ENCODE results near the gene ARHGAP9.
A peak's percentile ranks its signal among the peaks of the same experiment; 100 is the strongest.

ARHGAP9 gene

DNA sequence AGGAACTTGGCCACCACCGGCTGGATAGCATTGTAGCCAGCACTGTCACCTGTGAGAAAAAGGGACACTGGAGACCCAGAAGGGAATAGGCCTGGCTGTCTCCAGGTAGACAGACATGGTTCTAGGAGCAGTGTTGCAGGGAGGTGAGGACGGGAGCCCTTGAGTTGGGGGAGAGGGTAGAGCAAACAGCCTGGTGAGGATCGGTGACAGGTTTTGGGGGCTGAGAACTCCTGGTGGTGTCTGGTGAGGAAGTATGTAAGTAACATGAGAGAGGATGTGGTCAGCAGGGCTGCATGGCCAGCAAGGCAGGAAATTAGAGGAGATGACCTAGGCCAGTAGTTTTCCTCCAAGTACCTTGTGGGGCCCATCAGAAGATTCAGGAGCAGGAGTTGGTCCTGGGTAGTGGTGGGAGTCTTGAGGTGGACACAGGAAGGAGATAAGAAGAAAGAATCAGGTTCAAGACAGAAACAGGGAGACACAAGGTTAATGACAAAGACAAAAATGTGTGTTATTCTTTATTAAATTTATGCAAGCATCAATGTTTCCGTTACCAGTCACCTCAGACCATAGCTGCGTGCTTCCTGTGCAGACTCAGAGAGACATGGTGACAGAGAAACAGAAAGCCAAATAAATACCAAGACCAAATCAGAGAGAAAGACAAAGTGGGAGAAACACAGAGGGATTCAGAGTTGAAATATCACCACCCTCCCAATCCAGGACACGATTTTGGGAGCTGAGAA, at the start of gene ARHGAP9:
ARHGAP9 (minus strand) TSS at position 491 of the 740 bp plus-strand sequence; CDS start at position 31, 460 bp downstream.
- H3K4me1 Mint-ChIP-seq, result peaks cover 66% of the 10 kb centered on the region
- ATAC-seq (peak; percentile 76), DNase-seq (ENCODE audit: low spot score in 2 of 2) (peak in 1 of 2 donors; percentile 77)
- H3K36me3 Mint-ChIP-seq, result peaks cover 56% of the 10 kb centered on the region
- H3K27ac Mint-ChIP-seq, result peak within 1 kb of the TSS; percentile 99
- peak within 1 kb of the TSS; percentile 86 for H3K4me3 Mint-ChIP-seq
- H3K9me3 Mint-ChIP-seq, result no peaks in the 10 kb centered on the region

DNA sequence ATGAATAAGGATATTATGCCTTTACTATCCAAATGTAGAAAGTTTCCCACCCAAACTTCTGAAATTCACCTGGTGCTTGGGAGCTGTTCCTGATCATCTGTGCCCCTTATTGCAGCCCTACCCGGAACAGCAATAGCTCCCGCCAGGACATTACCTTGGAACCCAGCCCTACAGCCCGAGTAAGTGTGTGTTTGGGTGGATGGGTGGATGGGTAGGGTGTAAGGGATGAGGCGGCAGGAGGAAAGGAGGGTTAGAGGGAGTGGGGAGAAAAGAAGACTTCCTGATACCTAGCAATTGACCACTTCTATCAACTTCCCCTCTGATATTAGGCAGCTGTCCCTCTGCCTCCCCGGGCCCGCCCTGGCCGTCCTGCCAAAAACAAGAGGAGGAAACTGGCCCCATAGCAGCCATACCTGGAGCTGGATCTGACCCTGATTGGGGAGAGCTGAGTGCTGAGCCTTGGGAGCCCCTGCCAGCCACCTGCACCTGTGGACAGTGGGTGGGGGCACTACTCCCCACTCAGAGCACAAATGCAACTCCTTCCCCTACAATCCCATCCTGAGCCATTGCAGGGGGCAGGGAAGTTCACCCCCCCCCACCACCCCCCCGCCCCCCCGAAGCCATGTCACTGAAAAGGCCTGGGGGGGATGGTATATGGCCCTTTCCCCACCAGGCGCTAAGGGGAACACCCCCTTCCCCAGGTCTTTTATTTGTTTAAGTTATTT, 49.3 kb upstream of the ARHGAP9 start:
- no peak for ATAC-seq
- H3K27ac Mint-ChIP-seq, result peak overlapping the region; percentile 71
- H3K9me3 Mint-ChIP-seq, result no peaks in the 10 kb centered on the region
- H3K4me3 Mint-ChIP-seq, result no peak overlapping the region
- peaks cover 27% of the 10 kb centered on the region for H3K4me1 Mint-ChIP-seq
- peaks cover 100% of the 10 kb centered on the region for H3K36me3 Mint-ChIP-seq
- DNase-seq (ENCODE audit: low spot score in 2 of 2), result no peak

DNA sequence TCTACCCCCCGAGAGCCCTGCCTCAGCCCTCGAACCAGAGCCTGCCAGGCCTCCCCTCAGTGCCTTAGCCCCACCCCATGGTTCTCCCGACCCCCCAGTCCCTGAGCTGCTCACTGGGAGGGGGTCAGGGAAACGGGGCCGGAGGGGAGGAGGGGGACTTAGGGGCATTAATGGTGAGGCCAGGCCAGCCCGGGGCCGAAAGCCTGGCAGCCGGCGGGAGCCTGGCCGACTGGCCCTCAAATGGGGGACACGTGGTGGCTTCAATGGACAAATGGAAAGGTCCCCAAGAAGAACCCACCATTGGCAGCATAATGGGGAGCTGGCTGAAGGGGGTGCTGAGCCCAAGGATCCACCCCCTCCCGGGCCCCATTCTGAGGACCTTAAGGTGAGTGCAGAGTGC, 48.5 kb upstream of the ARHGAP9 start:
- ATAC-seq (no peak), DNase-seq (ENCODE audit: low spot score in 2 of 2) (no peak)
- no peak overlapping the region for H3K4me3 Mint-ChIP-seq
- H3K27ac Mint-ChIP-seq, result peak overlapping the region; percentile 71
- peaks cover 100% of the 10 kb centered on the region for H3K36me3 Mint-ChIP-seq
- H3K4me1 Mint-ChIP-seq, result peaks cover 35% of the 10 kb centered on the region
- no peaks in the 10 kb centered on the region for H3K9me3 Mint-ChIP-seq

DNA sequence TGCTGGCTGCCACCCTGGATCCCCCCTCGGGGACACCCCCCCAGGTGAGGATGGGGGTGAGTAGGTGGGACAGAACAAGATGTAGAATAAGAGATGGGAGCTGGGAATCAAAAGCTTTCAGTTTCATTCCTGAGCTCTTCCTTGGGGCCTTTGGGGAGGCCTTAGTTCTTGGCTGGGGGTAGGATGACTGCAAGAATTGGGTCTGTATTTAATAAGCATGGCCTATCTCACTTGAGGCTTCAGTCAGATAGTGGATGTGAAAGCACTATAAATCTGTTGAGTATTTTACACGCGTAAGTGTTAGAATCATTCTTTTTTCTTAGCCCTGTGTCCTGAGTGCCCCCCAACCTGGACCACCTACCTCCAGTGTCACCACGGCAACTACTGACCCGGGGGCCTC, 47.5 kb upstream of the ARHGAP9 start:
- Mint-ChIP-seq H3K4me1 (peaks cover 38% of the 10 kb centered on the region), H3K9me3 (no peaks in the 10 kb centered on the region), H3K36me3 (peaks cover 97% of the 10 kb centered on the region), H3K4me3 (no peak overlapping the region), H3K27ac (peak overlapping the region; percentile 99)
- ATAC-seq (no peak), DNase-seq (ENCODE audit: low spot score in 2 of 2) (no peak)

DNA sequence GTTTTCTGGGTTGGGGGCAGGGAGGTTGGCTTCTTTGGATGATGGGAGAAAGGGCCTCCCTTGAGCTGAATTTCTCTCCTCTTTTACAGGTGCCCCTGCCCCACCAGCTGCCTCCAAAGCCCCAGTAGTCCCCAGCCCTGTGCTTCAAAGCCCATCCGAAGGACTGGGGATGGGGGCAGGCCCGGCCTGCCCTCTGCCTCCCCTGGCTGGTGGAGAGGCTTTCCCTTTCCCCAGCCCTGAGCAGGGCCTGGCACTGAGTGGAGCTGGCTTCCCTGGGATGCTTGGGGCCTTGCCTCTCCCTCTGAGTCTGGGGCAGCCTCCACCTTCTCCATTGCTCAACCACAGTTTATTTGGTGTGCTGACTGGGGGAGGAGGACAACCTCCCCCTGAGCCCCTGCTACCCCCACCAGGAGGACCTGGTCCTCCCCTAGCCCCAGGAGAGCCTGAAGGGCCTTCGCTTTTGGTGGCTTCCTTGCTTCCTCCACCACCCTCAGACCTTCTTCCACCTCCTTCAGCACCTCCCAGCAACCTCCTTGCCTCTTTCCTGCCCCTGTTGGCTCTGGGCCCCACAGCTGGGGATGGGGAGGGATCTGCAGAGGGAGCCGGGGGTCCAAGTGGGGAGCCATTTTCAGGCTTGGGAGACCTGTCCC, 46.9 kb upstream of the ARHGAP9 start:
- H3K4me1 Mint-ChIP-seq, result peaks cover 44% of the 10 kb centered on the region
- H3K4me3 Mint-ChIP-seq, result no peak overlapping the region
- H3K36me3 Mint-ChIP-seq, result peaks cover 97% of the 10 kb centered on the region
- H3K9me3 Mint-ChIP-seq, result no peaks in the 10 kb centered on the region
- peak overlapping the region; percentile 99 for H3K27ac Mint-ChIP-seq
- DNase-seq (ENCODE audit: low spot score in 2 of 2) (no peak), ATAC-seq (no peak)

DNA sequence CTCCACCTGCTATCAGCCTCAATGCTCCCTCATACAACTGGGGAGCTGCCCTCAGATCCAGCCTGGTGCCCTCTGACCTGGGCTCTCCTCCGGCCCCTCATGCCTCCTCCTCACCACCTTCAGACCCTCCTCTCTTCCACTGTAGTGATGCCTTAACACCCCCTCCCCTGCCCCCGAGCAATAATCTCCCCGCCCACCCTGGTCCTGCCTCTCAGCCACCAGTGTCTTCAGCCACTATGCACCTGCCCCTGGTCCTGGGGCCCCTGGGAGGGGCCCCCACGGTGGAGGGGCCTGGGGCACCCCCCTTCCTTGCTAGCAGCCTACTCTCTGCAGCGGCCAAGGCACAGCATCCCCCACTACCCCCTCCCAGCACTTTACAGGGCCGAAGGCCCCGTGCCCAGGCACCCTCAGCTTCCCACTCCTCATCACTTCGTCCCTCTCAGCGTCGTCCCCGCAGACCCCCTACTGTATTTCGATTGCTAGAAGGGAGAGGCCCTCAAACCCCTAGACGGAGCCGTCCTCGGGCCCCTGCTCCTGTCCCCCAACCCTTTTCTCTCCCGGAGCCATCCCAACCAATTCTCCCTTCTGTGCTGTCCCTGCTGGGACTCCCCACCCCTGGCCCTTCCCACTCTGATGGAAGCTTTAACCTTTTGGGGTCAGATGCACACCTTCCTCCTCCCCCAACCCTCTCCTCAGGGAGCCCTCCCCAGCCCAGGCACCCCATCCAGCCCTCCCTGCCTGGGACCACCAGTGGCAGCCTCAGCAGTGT, 46.1 kb upstream of the ARHGAP9 start:
- H3K36me3 Mint-ChIP-seq, result peaks cover 97% of the 10 kb centered on the region
- peak overlapping the region; percentile 99 for H3K27ac Mint-ChIP-seq
- no peaks in the 10 kb centered on the region for H3K9me3 Mint-ChIP-seq
- DNase-seq (ENCODE audit: low spot score in 2 of 2) (no peak), ATAC-seq (no peak)
- no peak overlapping the region for H3K4me3 Mint-ChIP-seq
- H3K4me1 Mint-ChIP-seq, result peaks cover 52% of the 10 kb centered on the region

DNA sequence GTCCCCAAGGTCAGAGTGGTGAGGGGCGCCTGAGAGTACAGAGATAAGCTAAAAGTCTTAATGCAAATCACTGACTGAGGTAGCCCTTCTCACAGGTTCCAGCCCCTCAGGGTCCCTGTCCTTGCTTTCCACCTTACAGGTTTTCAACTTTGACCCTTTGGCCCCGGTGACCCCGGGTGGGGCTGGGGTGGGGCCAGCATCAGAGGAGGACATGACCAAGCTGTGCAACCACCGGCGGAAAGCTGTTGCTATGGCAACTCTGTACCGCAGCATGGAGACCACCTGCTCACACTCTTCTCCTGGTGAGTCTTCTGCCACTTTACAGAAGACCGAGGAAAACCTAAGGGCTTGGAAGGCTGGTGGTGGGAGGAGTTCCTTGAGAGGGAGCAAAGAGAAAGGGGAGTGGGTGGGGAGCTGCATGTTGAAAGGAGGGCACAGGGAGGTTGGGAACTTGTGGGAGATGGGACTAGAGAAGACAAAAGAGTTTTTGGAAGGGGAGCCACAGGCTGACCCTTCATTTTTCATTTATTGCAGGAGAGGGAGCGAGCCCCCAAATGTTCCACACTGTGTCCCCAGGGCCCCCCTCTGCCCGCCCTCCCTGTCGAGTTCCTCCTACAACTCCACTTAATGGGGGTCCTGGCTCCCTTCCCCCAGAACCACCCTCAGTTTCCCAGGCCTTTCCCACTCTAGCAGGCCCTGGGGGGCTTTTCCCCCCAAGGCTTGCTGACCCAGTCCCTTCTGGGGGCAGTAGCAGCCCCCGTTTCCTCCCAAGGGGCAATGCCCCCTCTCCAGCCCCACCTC, 45.3 kb upstream of the ARHGAP9 start:
- peak overlapping the region; percentile 93 for H3K4me3 Mint-ChIP-seq
- H3K9me3 Mint-ChIP-seq, result no peaks in the 10 kb centered on the region
- H3K36me3 Mint-ChIP-seq, result peaks cover 97% of the 10 kb centered on the region
- no peak for DNase-seq (ENCODE audit: low spot score in 2 of 2)
- ATAC-seq, result no peak
- peaks cover 60% of the 10 kb centered on the region for H3K4me1 Mint-ChIP-seq
- peak overlapping the region; percentile 99 for H3K27ac Mint-ChIP-seq

DNA sequence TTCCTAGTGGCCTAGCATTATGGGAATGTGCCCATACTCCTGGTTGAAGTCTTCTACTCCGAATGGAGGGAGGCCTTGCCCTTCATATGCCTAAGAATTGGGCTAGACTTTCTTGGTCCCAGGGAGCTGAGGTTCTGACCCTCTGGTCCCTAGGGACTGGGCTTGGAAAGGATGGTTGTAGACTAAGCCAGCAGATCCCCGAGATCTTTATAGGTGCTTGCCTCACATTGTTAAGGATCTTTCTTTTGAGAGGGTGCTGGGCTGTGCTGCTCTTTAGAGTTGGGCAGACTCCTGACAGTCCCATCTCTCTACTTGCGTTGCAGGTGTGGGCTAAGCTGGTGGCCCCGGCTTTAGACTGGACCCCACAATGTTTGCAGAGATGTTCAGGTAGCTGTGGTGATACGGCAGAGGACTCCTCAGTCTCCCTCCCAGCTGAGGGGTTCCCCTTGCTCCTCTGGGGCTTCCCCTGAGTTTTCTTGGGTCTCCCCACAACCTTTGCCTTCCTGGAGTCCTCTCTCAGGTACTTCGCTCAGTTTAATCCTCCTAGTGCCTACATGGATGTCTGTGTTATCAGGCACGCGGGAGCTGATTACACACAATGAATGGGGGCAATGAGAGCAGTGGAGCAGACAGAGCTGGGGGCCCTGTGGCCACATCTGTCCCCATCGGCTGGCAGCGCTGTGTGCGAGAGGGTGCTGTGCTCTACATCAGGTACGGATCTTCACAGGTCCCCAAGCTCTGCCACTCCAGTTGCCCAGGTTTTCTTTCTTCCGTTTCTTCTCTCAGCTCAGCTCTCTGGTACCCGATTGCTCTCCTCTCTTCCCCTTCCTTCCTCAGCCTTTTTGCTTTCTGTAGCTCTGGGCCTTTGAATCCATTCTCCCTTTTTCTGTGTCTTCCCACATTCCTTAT, 44.3 kb upstream of the ARHGAP9 start:
- Mint-ChIP-seq H3K4me3 (peak overlapping the region; percentile 93), H3K36me3 (peaks cover 97% of the 10 kb centered on the region), H3K27ac (peak overlapping the region; percentile 99), H3K4me1 (peaks cover 65% of the 10 kb centered on the region), H3K9me3 (no peaks in the 10 kb centered on the region)
- ATAC-seq (no peak), DNase-seq (ENCODE audit: low spot score in 2 of 2) (no peak)

DNA sequence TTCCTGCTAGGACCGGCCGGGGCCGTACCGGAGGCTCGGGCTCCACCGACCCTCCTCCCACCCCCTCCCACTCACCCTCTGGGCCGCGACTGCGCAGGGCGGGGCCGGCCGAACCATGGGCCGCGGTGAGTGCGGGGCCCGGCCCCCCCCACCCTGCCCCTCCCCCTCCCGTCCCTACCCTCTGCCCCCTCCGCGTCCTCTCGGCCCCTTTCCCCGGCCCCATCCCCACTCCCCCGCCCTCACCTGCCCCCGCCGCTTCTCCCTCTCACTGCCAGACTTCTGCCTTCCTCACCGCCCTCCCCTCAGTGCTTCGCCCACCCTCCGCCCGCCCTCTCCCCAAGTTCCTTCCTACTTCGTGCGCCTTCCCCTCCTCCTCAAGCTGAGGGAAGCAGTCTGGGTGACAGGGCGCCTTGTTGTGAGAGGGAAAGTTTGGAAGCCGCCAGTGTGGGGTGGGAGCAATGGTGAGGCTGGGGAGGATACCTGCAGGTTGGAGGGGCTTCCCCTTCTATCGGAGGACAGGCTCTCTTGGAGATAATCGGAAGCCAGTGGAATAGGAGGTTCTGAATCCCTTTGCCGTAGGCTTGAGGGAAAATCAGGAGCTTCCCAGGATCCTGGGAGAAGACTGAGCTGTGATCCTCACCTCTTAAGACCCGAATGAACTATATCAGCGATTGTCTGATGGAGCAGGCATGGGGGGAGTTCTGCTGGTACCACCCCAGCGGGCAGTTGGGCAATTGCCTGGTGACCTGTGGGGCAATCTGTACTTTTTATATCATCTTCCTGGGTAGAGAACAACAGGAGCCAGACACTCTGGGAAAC, 43.4 kb upstream of the ARHGAP9 start:
- Mint-ChIP-seq H3K36me3 (peaks cover 97% of the 10 kb centered on the region), H3K27ac (peak overlapping the region; percentile 99), H3K9me3 (no peaks in the 10 kb centered on the region), H3K4me1 (peaks cover 74% of the 10 kb centered on the region), H3K4me3 (peak overlapping the region; percentile 93)
- no peak for ATAC-seq
- peak in 1 of 2 donors; percentile 71 for DNase-seq (ENCODE audit: low spot score in 2 of 2)

DNA sequence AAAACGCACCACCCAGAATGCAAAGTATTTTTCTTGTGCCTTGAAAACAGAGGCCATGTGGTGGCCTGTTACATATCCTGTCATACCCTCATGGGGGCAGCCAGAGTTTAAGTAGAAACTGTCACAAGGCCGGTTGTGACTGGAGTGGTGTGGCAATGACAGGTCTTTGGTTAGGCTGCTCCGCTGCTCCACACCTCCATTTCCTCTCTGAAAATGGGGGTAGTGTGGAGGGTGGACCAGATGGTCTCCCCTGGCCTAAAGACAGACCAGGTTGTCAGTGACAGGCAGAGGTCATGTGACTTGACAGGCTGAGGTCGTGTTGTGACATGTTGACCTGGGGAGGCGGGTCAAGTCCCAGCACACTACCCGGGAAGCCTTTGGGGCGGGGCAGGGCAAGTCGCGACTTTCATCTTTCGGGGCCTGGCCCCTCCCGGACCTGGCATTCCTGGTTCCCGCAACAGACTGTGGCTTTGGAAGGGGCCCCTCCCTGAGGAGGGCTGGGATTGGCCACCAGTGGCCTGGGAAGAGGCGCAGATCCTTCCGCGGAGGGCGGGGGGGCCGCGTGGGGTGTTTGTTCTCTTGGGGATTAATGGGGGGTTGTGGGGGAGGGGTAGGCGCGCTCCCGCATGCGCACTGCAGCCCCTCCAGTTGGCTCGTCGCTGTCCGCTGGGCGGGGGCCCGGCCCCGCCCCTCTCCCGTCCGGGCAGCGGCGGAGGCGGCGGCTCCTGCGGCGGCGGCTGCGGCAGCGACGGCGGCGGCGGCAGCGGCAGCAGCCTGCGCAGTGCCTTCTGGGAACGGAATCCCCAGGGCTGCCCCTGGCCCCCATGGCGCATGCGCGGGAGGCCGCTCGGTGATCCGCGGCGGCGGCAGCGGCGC, 42.6 kb upstream of the ARHGAP9 start, which contains the start of gene MBD6:
MBD6 (plus strand) TSS at position 814 of the 876 bp plus-strand sequence. CDS start 1,480 bp downstream, outside the sequence.
- Mint-ChIP-seq H3K9me3 (no peaks in the 10 kb centered on the region), H3K36me3 (peaks cover 97% of the 10 kb centered on the region), H3K27ac (peak within 1 kb of the TSS; percentile 99), H3K4me3 (peak within 1 kb of the TSS; percentile 93), H3K4me1 (peaks cover 82% of the 10 kb centered on the region)
- peak; percentile 72 for ATAC-seq
- peak; percentile 91 to 94 for DNase-seq (ENCODE audit: low spot score in 2 of 2)

DNA sequence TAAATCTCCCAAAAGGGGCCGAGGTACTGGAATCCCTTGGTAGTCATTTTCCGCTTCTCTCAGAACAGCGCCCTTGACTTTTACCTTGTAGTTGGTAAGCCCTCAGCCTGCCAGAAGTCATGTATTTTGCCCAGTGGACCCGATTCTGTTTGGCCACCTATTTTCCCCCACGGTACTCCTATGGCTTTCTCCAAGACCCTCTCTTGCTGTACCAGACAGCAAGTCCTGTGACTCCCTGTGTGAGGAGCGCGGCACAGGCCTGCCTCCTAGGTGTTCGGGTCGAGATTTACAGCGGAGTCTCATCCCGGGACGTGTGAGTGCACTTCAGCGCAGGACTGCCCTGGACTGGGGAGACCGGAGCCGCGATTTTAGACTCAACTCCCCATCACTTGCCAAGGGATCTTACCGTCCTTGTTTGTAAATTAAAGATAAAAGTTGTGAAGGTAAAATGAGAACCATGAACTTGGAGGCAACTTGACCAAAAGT, 41.9 kb upstream of the ARHGAP9 start:
- no peak for ATAC-seq
- peak in 1 of 2 donors; percentile 78 for DNase-seq (ENCODE audit: low spot score in 2 of 2)
- Mint-ChIP-seq H3K36me3 (peaks cover 97% of the 10 kb centered on the region), H3K4me3 (peak overlapping the region; percentile 93), H3K4me1 (peaks cover 85% of the 10 kb centered on the region), H3K9me3 (no peaks in the 10 kb centered on the region), H3K27ac (peak overlapping the region; percentile 99)

Data from stimulated activated effector memory CD8-positive, alpha-beta T cell treated with anti-CD3 and anti-CD28 coated beads, Interleukin-12 subunit alpha, Interleukin-12 subunit beta, amount 100 ng/mL, for 72 hours (primary cell).